Activated naive CD4-positive, alpha-beta T cell treated with anti-CD3 and anti-CD28 coated beads, Interleukin-2, amount 10 ng/mL, durations not matched to agents 7 days and 5 days (primary cell): Measurements from ENCODE around the gene ESX1.

ENCODE experiments used
- CTCF ChIA-PET: fragments of 350-600 bp; sonication (Branson Sonifier 250); formaldehyde crosslinking; loops from one replicate; lab custom pipeline; 2021; ENCODE audit warnings: antibody characterized with exemption; lab: Charles Lee
- DNase-seq: peaks from one replicate; pipeline ENCODE4 v3.0.0-alpha.2; 2020
- H3K27ac Mint-ChIP-seq: one replicate; pipeline ENCODE4 v1.8.0; 2021; ENCODE audit warnings: mild to moderate bottlenecking, moderate library complexity, mixed read lengths
- H3K27me3 Mint-ChIP-seq: one replicate; pipeline ENCODE4 v1.8.0; 2021; ENCODE audit warnings: mild to moderate bottlenecking, mixed read lengths
- H3K36me3 Mint-ChIP-seq: one replicate; pipeline ENCODE4 v1.8.0; 2021; ENCODE audit warnings: mixed read lengths
- H3K4me1 Mint-ChIP-seq: one replicate; pipeline ENCODE4 v1.8.0; 2021; ENCODE audit warnings: mixed read lengths
- H3K4me3 Mint-ChIP-seq: one replicate; pipeline ENCODE4 v1.8.0; 2021; ENCODE audit warnings: mild to moderate bottlenecking, moderate library complexity, mixed read lengths
- H3K9me3 Mint-ChIP-seq: one replicate; pipeline ENCODE4 v1.8.0; 2021; ENCODE audit warnings: mixed read lengths

Gene ESX1

DNA sequence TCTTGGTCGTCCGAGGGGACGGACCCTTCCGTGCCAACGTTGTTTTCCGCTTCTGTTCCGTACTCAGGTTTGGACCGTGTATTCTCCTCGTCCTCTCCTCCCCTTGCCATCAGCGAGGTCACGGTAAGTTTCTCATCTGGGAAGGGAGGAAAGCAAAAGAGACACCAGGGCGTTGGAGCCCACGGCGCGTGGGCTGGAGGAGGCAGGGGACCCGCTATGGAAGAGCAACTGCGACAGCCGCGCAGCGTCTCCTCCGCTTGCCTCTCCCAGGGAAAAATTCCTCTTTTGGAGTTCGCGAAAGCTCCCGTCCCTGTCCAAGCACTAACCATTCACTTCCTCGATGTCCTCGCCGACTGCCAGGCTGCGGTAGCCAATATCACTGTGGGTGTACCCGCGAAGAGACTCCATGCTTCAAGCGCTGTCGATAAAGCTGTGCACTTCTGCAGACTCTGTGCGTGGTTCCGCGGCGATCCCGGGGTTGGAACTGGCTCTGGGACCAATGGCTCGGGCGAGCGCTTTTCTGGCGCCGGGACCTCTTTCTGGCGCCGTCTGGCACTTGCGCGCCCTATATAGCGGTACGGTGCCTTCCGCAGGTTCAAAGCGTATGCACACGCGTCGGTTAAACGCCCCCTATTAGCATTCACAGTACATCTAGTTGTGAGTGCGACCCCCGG lies at the start of gene ESX1:
Gene ESX1 (minus strand): TSS at position 492 of the 674 bp plus-strand sequence. CDS start 84 bp downstream, at position 408.
- CTCF ChIA-PET, result no interaction called here
- Mint-ChIP-seq H3K36me3 (no peaks in the 10 kb centered on the region), H3K27me3 (peaks cover 57% of the 10 kb centered on the region), H3K27ac (no peak within 1 kb of the TSS), H3K4me3 (peak within 1 kb of the TSS; percentile 56), H3K9me3 (no peaks in the 10 kb centered on the region), H3K4me1 (peaks cover 6% of the 10 kb centered on the region)
- DNase-seq, result no peak

DNA sequence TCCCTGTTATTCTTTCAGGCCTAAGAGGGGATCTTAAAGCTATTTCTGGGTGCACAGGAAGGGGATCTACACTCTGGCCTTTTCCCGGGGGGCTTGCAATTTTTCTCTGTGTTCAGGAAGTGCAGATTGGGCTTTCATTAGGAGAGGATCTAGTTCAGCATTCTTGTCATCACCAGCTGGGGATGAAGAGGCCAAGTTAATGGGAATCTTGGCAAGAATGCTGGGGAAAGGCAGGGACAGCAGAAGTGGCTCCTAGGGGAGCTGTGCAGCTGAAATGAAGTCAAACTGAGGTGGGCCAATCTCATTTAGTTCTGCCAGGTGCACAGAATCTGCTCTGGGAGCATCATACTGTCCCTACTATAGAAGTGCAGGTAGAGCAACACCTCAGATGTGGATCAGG lies 40.9 kb upstream of the ESX1 start:
- H3K27me3 Mint-ChIP-seq, result peaks cover 6% of the 10 kb centered on the region
- H3K36me3 Mint-ChIP-seq, result no peaks in the 10 kb centered on the region
- no peak overlapping the region for H3K27ac Mint-ChIP-seq
- DNase-seq, result no peak
- no peaks in the 10 kb centered on the region for H3K4me1 Mint-ChIP-seq
- H3K9me3 Mint-ChIP-seq, result no peaks in the 10 kb centered on the region
- CTCF ChIA-PET, result no interaction called here
- H3K4me3 Mint-ChIP-seq, result no peak overlapping the region

DNA sequence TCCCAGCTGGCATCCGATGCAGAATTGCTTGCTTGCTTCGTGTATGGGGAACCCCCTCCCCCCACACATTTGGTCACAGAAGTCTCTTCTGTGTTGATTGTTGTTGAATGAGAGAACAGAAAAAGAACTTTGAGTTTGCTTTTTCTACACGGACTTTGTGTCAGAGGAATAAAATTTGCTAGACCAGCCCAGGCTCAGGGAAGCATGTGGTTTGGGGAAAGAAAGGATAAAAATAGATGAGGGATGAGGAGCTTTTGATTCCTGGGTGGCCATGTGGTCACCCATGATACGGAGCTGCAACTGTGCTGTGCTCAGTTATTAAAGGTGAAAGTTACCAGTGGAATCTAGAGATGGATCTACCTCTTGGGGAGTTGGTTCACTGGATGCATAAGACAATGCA lies 34.2 kb upstream of the ESX1 start:
- H3K9me3 Mint-ChIP-seq, result no peaks in the 10 kb centered on the region
- peaks cover 6% of the 10 kb centered on the region for H3K27me3 Mint-ChIP-seq
- H3K4me1 Mint-ChIP-seq, result no peaks in the 10 kb centered on the region
- no peaks in the 10 kb centered on the region for H3K36me3 Mint-ChIP-seq
- H3K27ac Mint-ChIP-seq, result no peak overlapping the region
- DNase-seq, result no peak
- H3K4me3 Mint-ChIP-seq, result no peak overlapping the region
- CTCF ChIA-PET, result no interaction called here

DNA sequence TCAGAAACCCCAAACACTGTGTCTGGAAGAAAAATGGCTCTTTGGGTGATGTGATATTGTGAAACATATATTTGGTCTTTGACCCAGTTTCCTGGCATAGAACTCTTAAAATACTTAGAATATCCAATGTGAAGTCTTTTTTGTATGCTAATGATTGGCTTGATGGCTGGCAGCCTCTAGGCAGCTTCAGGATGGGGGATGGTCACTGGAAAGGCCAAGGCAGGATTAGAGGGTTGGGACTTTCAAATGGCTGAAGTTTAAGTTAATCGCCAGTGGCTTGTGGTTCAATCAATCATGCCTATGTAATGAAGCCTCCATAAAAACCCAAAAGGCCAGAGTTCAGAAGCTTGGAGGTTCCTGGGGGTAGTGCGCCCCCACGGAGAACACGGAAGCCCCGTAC lies 33.5 kb upstream of the ESX1 start:
- H3K36me3 Mint-ChIP-seq, result no peaks in the 10 kb centered on the region
- CTCF ChIA-PET, result no interaction called here
- H3K4me3 Mint-ChIP-seq, result no peak overlapping the region
- H3K4me1 Mint-ChIP-seq, result no peaks in the 10 kb centered on the region
- DNase-seq, result no peak
- H3K9me3 Mint-ChIP-seq, result no peaks in the 10 kb centered on the region
- H3K27me3 Mint-ChIP-seq, result peaks cover 6% of the 10 kb centered on the region
- no peak overlapping the region for H3K27ac Mint-ChIP-seq

DNA sequence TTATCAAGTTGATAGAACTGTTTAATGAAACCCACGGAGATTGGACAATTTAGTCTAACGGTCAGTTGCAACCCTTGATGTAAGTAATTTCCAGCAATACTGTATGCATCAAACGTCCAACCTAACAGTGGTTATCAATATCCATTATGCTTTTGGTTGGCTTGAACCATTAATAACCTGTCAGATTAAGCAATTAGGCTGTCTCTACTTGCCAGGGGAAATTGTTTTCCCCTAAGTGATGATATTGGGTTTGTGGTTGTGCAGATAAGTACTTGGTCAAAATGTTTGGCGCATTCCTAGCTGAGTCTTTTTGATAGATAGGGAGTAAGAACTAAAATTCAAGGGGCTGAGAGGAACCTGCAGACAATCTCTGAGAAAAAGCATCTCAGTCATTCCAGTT lies 30.5 kb upstream of the ESX1 start:
- CTCF ChIA-PET, result interaction anchor here (1.0 kb wide), 1 partner anchor 12 kb away, joined by 5 read pairs; no protein-coding TSS in a partner anchor
- H3K27me3 Mint-ChIP-seq, result no peaks in the 10 kb centered on the region

DNA sequence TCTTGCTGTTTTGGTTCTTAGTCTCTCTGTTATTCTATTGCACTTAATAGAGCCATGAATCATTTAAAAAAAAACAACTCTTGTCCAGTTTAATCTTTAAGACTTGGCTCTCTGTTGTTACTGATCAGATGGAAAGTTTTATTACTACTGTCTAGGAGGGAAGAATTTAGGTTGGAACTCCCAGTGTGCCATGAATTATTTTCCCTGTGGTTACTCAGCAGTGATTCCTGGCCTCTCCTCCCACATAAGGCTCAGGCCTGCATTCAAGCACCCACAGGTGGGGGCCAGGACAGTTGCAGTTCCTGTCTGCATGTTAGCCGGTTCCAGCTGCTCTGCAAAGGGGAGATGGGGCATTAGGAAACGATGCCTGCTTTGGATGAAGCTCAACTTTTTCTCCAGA lies 29.8 kb upstream of the ESX1 start:
- H3K36me3 Mint-ChIP-seq, result no peaks in the 10 kb centered on the region
- no peak overlapping the region for H3K27ac Mint-ChIP-seq
- no peaks in the 10 kb centered on the region for H3K27me3 Mint-ChIP-seq
- H3K4me1 Mint-ChIP-seq, result no peaks in the 10 kb centered on the region
- no peak for DNase-seq
- no peak overlapping the region for H3K4me3 Mint-ChIP-seq
- H3K9me3 Mint-ChIP-seq, result no peaks in the 10 kb centered on the region
- CTCF ChIA-PET, result interaction anchor here (1.0 kb wide), 1 partner anchor 12 kb away, joined by 5 read pairs; no protein-coding TSS in a partner anchor

More for the DNA sequence above, 30.5 kb upstream of the ESX1 start:
- H3K4me1 Mint-ChIP-seq, result no peaks in the 10 kb centered on the region
- H3K36me3 Mint-ChIP-seq, result no peaks in the 10 kb centered on the region
- H3K27ac Mint-ChIP-seq, result no peak overlapping the region
- no peak for DNase-seq
- H3K9me3 Mint-ChIP-seq, result no peaks in the 10 kb centered on the region
- no peak overlapping the region for H3K4me3 Mint-ChIP-seq

DNA sequence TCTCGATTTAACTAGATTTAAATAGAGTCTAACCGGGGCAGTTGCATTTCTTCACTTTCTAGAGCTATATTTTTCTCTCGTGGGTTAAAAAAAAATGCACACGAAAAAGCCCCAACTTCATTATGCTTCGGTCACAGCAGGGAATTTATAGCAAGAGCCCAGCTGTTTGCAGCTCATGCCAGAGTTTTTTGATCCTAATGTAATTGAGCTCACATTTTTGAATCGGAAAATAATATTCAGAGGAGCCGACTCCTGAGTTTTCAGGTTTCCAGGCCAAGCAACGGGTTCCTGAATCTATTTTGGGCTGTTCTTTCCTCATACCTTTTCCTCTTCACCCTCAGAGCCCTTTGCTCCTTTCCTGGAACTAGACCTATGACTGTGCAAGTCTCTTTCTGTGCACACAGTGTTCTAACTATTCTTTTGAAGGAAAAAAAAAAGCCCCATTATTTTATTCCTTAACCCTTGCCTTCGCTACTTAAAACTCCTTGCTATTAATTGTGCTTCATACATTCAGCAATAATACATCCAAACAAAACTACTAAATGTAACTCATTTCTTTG lies 27.5 kb upstream of the ESX1 start:
- Mint-ChIP-seq H3K27ac (no peak overlapping the region), H3K4me3 (no peak overlapping the region), H3K4me1 (no peaks in the 10 kb centered on the region), H3K36me3 (no peaks in the 10 kb centered on the region), H3K27me3 (peaks cover 3% of the 10 kb centered on the region), H3K9me3 (no peaks in the 10 kb centered on the region)
- CTCF ChIA-PET, result no interaction called here
- no peak for DNase-seq

DNA sequence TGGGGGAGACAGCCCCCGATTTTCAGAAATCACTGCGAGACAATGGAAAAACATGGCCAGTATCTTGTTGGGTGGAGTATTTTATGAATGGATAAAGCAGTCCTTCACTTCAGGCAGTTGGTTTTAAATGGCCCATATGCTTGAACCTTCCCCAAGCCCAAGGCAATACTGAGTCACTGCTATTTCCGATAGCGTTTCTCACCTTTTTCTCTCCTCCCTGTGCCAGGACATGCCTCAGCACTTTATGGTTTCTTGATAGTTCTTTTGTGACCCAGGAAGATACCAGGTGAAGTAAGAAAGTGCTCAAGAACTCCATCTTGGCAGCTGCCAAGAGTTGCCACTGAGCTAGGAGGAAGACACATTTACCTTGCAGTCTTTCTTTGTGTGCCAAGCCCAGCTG lies 26.8 kb upstream of the ESX1 start:
- no peak for DNase-seq
- Mint-ChIP-seq H3K9me3 (no peaks in the 10 kb centered on the region), H3K36me3 (no peaks in the 10 kb centered on the region), H3K27ac (no peak overlapping the region), H3K4me3 (no peak overlapping the region), H3K4me1 (no peaks in the 10 kb centered on the region), H3K27me3 (peaks cover 3% of the 10 kb centered on the region)
- CTCF ChIA-PET, result no interaction called here

DNA sequence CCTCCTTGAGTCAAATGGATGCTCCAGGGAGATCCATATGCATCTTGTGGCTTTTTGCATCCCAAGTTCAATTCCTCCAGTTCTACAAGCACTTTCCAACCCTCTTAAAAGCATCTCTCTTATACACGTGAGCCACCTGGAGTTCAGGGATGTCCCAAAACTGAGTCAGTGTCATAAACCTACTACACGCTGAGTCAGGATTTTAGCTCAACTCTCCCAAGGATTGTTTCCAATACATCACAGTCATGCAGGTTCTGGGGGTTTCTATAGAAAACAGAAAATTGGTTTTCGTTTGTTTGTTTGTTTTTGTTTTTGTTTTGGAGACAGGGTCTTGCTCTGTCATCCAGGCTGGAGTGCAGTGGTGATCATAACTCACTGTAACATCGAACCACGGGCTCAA lies 25.9 kb upstream of the ESX1 start:
- no peaks in the 10 kb centered on the region for H3K4me1 Mint-ChIP-seq
- H3K27ac Mint-ChIP-seq, result no peak overlapping the region
- H3K36me3 Mint-ChIP-seq, result no peaks in the 10 kb centered on the region
- H3K27me3 Mint-ChIP-seq, result peaks cover 3% of the 10 kb centered on the region
- no peaks in the 10 kb centered on the region for H3K9me3 Mint-ChIP-seq
- no peak overlapping the region for H3K4me3 Mint-ChIP-seq
- CTCF ChIA-PET, result no interaction called here
- DNase-seq, result no peak

DNA sequence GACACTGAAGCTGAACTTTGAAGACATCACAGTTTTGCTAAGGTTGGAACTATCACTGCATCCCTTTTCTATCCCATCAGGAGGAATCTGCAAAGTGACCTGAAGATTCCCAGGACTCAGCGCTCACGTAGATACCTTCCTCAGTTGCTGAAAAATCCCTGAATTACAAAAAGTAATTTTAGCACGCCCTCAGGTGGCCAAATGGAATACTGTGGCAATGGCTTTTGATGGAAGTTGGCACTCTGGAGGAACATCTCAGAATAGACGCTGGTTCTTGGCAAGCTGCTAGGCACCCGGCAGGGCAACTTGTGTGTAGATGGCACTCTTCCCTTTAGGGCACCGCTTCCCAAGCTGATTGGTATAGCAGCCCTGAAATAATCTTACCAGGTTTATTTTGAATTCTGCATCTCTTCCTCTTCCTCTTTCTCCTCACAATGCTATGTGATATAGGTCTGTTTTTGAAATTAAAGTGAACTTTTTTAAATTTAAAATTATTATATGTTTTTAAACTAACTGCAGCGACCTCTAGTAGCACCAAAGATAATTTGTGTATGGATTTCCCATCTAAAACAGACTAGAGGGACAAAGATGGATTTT lies 16.3 kb upstream of the ESX1 start:
- Mint-ChIP-seq H3K9me3 (no peaks in the 10 kb centered on the region), H3K4me3 (peak overlapping the region; percentile 43), H3K27ac (no peak overlapping the region), H3K27me3 (peaks cover 21% of the 10 kb centered on the region), H3K36me3 (no peaks in the 10 kb centered on the region), H3K4me1 (peaks cover 2% of the 10 kb centered on the region)
- DNase-seq, result peak; percentile 46
- CTCF ChIA-PET, result interaction anchor here (1.0 to 1.9 kb wide), 2 partner anchors 75 to 84 kb away, joined by 3 to 8 read pairs; no protein-coding TSS in a partner anchor

DNA sequence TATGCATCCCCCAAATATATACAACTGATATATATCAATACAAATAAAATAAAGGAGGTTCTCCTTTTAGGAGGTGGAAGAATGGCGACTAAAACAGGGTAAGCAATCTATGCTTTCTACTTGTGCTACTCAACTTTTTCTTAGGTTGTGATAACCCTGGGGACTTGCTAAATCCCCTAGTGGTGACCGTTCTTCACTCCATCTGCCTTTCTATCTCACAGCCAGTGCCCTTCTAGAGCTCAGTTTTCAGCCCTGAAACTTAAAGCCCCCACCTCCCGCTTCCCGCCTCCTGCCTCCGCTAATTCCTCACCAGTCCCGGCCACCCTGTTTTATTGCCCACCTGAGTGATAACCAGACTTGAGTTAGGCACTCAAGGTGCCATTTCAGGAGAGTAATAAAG lies 15.5 kb upstream of the ESX1 start:
- Mint-ChIP-seq H3K27me3 (peaks cover 23% of the 10 kb centered on the region), H3K4me1 (peaks cover 2% of the 10 kb centered on the region), H3K27ac (no peak overlapping the region), H3K36me3 (no peaks in the 10 kb centered on the region), H3K4me3 (no peak overlapping the region), H3K9me3 (no peaks in the 10 kb centered on the region)
- no peak for DNase-seq
- CTCF ChIA-PET, result interaction anchor here (1.0 to 1.9 kb wide), 3 partner anchors 75 to 425 kb away, joined by 3 to 8 read pairs (median 4); no protein-coding TSS in a partner anchor

DNA sequence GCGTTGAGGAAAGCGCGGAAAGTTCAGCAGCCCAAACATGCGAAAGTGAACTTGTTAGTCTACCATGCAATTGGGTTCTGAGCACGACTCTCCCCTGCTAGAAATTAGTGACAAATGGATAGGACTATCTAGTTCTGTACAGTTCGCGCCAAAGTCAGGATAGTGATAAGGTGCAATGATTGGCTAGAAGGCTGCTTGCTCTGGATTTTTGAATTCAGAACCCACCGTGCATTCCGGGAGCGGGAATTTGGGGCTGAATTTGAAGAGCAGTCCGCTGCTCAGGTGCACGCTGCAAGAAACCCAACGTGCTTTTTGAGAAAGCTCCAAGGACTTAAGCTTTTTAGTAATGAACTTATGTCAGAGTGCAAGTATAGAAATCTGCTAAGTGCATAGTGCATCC lies 732 bp upstream of the ESX1 start:
- H3K27me3 Mint-ChIP-seq, result peaks cover 57% of the 10 kb centered on the region
- no peak overlapping the region for H3K27ac Mint-ChIP-seq
- no peaks in the 10 kb centered on the region for H3K36me3 Mint-ChIP-seq
- H3K4me1 Mint-ChIP-seq, result peaks cover 6% of the 10 kb centered on the region
- no peak overlapping the region for H3K4me3 Mint-ChIP-seq
- no peak for DNase-seq
- CTCF ChIA-PET, result no interaction called here
- H3K9me3 Mint-ChIP-seq, result no peaks in the 10 kb centered on the region

DNA sequence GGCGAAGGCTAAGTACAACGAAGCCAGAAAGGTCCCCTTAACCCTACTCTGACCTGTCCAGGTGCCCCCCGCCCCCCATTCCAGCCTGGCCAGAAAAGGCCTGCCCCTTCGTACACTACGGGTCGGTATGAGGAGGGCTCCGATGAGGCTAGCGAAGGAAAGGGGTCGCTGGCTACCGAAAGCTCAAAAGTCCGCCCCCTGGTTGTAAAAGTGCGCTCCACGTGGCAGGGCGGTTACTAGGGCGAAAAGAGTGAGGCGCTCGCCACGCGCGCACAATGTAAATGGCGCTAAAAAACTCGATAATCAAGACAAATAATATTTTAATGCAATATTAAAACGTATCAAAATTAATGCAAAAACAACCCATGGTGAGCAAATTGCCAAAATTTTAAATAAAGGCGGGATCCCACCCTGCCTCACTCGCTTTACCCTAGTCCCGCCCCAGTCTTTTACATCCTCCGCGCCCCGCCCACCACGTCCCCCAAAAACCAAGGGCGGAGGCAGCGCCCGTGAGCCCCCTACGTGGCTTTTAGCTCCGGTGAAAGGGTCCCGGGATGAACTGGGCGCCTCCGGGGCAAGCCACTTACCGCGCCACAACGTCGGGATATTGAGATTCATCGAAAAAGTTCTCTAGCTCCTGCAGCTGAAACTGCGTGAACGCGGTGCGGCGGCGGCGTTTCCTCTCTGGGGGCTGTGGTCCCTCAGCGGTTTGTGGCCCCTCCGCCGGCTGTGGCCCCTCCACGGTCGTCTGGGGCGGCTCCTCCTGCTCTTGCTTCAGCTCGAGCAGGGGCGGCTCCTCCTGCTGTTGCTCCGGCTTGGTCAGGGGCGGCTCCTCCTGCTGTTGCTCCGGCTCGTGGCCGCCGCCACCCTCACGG lies 929 bp downstream of the ESX1 start:
- peak overlapping the region; percentile 56 for H3K4me3 Mint-ChIP-seq
- no peak for DNase-seq
- no peaks in the 10 kb centered on the region for H3K36me3 Mint-ChIP-seq
- H3K27ac Mint-ChIP-seq, result no peak overlapping the region
- CTCF ChIA-PET, result no interaction called here
- no peaks in the 10 kb centered on the region for H3K9me3 Mint-ChIP-seq
- peaks cover 6% of the 10 kb centered on the region for H3K4me1 Mint-ChIP-seq
- peaks cover 57% of the 10 kb centered on the region for H3K27me3 Mint-ChIP-seq

DNA sequence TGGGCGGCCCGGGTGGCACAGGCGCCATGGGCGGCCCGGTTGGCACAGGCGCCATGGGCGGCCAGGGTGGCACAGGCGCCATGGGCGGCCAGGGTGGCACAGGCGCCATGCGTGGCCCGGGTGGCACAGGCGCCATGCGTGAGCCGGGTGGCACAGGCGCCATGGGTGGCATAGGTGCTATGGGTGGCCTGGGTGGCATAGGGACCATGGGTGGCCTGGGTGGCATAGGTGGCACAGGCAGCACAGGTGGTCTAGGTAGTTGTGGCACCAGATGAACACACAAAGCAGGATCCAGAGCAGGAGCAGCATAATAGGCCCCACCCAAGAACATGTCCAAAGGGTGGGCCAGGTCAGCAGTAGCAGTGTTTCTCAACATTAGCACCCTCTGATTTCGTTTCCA lies 4.3 kb downstream of the ESX1 start:
- peaks cover 42% of the 10 kb centered on the region for H3K27me3 Mint-ChIP-seq
- H3K4me1 Mint-ChIP-seq, result peaks cover 6% of the 10 kb centered on the region
- no peak overlapping the region for H3K4me3 Mint-ChIP-seq
- CTCF ChIA-PET, result no interaction called here
- H3K9me3 Mint-ChIP-seq, result no peaks in the 10 kb centered on the region
- no peak for DNase-seq
- H3K27ac Mint-ChIP-seq, result no peak overlapping the region
- H3K36me3 Mint-ChIP-seq, result no peaks in the 10 kb centered on the region
